GM23338 (cell line): ENCODE results near the gene ETFB. TPM values are rescaled to one million over a fixed set of nuclear protein-coding genes. Genes with fewer than 3 reads are reported as not detected.
A peak's percentile ranks its signal among the peaks of the same experiment; 100 is the strongest.

ENCODE experiments used
- ATAC-seq: fragments of 200-7000 bp; cut with Tn5 transposase; 3 replicates; pipeline ENCODE4 v1.9.1; 2020
- DNase-seq: peaks from one replicate; pipeline ENCODE4 v3.0.0-alpha.2; 2015; ENCODE audit warnings: low spot score
- H2AFZ ChIP-seq: fragments of 200-600 bp; sonication (generic); 2 replicates; pipeline ENCODE4 v1.8.0; 2016; ENCODE audit warnings: antibody characterized with exemption, mild to moderate bottlenecking, moderate library complexity
- H3F3A ChIP-seq: fragments of 200-600 bp; sonication (generic); replicated peaks from 2 replicates; pipeline ENCODE4 v1.8.0; 2017; ENCODE audit warnings: antibody characterized with exemption, mixed run types, low read depth
- H3K27ac ChIP-seq: fragments of 200-600 bp; sonication (generic); 2 replicates; pipeline ENCODE4 v1.6.1; 2016; ENCODE audit warnings: low read depth
- H3K27me3 ChIP-seq: fragments of 200-600 bp; sonication (generic); 2 replicates; pipeline ENCODE4 v1.8.0; 2016; ENCODE audit warnings: mild to moderate bottlenecking, mixed run types, moderate library complexity; ENCODE audit not compliant: insufficient read depth
- H3K36me3 ChIP-seq: fragments of 200-600 bp; sonication (generic); 2 replicates; pipeline ENCODE4 v1.8.0; 2016; ENCODE audit warnings: mild to moderate bottlenecking; ENCODE audit not compliant: insufficient read depth
- H3K4me1 ChIP-seq: fragments of 200-600 bp; sonication (generic); 2 replicates; pipeline ENCODE4 v1.8.0; 2016; ENCODE audit warnings: mild to moderate bottlenecking, moderate library complexity; ENCODE audit not compliant: insufficient read depth
- H3K4me2 ChIP-seq: fragments of 200-600 bp; sonication (generic); 2 replicates; pipeline ENCODE4 v1.7.1; 2017; ENCODE audit warnings: mixed run types
- H3K4me3 ChIP-seq: fragments of 200-600 bp; sonication (generic); 2 replicates; pipeline ENCODE4 v1.6.1; 2016; ENCODE audit warnings: mixed run types
- H3K79me2 ChIP-seq: fragments of 200-600 bp; sonication (generic); replicated peaks from 2 replicates; pipeline ENCODE4 v1.8.0; 2017; ENCODE audit warnings: mild to moderate bottlenecking; ENCODE audit not compliant: insufficient read depth
- H3K9me2 ChIP-seq: fragments of 200-600 bp; sonication (generic); 2 replicates; pipeline ENCODE4 v1.8.0; 2017; ENCODE audit not compliant: insufficient read depth
- H4K20me1 ChIP-seq: fragments of 200-600 bp; sonication (generic); replicated peaks from 2 replicates; pipeline ENCODE4 v1.8.0; 2017; ENCODE audit warnings: mild to moderate bottlenecking; ENCODE audit not compliant: insufficient read depth
- H3K27ac Mint-ChIP-seq: 2 replicates; pipeline ENCODE4 v1.8.0; 2020; ENCODE audit warnings: inconsistent platforms, mild to moderate bottlenecking, moderate library complexity, mixed read lengths
- H3K27me3 Mint-ChIP-seq: 3 replicates; pipeline ENCODE4 v1.8.0; 2022; ENCODE audit warnings: low read depth, mild to moderate bottlenecking, moderate library complexity, mixed read lengths, inconsistent platforms; ENCODE audit not compliant: insufficient read depth, poor library complexity
- H3K36me3 Mint-ChIP-seq: 3 replicates; pipeline ENCODE4 v1.8.0; 2021; ENCODE audit warnings: low read depth, mild to moderate bottlenecking, inconsistent platforms, moderate library complexity, mixed read lengths
- H3K4me1 Mint-ChIP-seq: 3 replicates; pipeline ENCODE4 v1.8.0; 2020; ENCODE audit warnings: mild to moderate bottlenecking, inconsistent platforms, mixed read lengths
- H3K4me3 Mint-ChIP-seq: 3 replicates; pipeline ENCODE4 v1.8.0; 2021; ENCODE audit warnings: moderate library complexity, mild to moderate bottlenecking, inconsistent platforms, mixed read lengths
- H3K9me3 Mint-ChIP-seq: 3 replicates; pipeline ENCODE4 v1.8.0; 2020; ENCODE audit warnings: moderate library complexity, mild to moderate bottlenecking, inconsistent platforms, mixed read lengths
- CREB1 ChIP-seq: fragments of 250-450 bp; sonication (Bioruptor Pico); IDR thresholded peaks from 2 replicates; pipeline ENCODE4 v1.5.0; 2020; ENCODE audit warnings: low read depth, mild to moderate bottlenecking, moderate library complexity
- CTCF ChIP-seq, 2 experiments: fragments of 200-600 bp in 1 of 2; sonication (generic) in 1 of 2; conservative IDR thresholded peaks; 2 replicates each; pipeline versions ENCODE4 v1.5.1 to v1.6.1; 2016 to 2017; ENCODE audit warnings: antibody characterized with exemption in 2 of 2, low read depth in 2 of 2, mild to moderate bottlenecking in 2 of 2, moderate library complexity in 1 of 2
- ETS1 ChIP-seq: IDR thresholded peaks from 2 replicates; pipeline ENCODE4 v1.6.1; 2016; ENCODE audit warnings: antibody characterized with exemption
- EZH2 ChIP-seq: fragments of 200-600 bp; sonication (generic); IDR thresholded peaks from one replicate; pipeline ENCODE4 v1.8.0; 2017; ENCODE audit warnings: antibody characterized with exemption, mild to moderate bottlenecking, low read depth; ENCODE audit not compliant: unreplicated experiment
- EZH2phosphoT487 ChIP-seq: fragments of 200-600 bp; sonication (generic); IDR thresholded peaks from one replicate; pipeline ENCODE4 v1.8.1; 2018; ENCODE audit warnings: antibody characterized with exemption; ENCODE audit not compliant: unreplicated experiment
- JUNB ChIP-seq: IDR thresholded peaks from one replicate; pipeline ENCODE4 v1.6.1; 2016; ENCODE audit warnings: antibody characterized with exemption; ENCODE audit not compliant: unreplicated experiment
- NANOG ChIP-seq: IDR thresholded peaks from 2 replicates; pipeline ENCODE4 v1.6.1; 2016; ENCODE audit warnings: antibody characterized with exemption, borderline replicate concordance
- POLR2AphosphoS5 ChIP-seq: IDR thresholded peaks from 2 replicates; pipeline ENCODE4 v1.6.1; 2016; ENCODE audit warnings: antibody characterized with exemption, low read depth
- REST ChIP-seq: IDR thresholded peaks from one replicate; pipeline ENCODE4 v1.6.1; 2018; ENCODE audit warnings: antibody characterized with exemption; ENCODE audit not compliant: unreplicated experiment
- STAT1 ChIP-seq: IDR thresholded peaks from one replicate; pipeline ENCODE4 v1.6.1; 2016; ENCODE audit warnings: antibody characterized with exemption; ENCODE audit not compliant: unreplicated experiment
- ZNF114 ChIP-seq: fragments of 250-450 bp; sonication (Bioruptor Pico); IDR thresholded peaks from 2 replicates; pipeline ENCODE4 v1.5.0; 2020; ENCODE audit warnings: mild to moderate bottlenecking, moderate library complexity
- ZNF331 ChIP-seq: fragments of 250-450 bp; sonication (Bioruptor Pico); IDR thresholded peaks from 2 replicates; pipeline ENCODE4 v1.5.0; 2020; ENCODE audit warnings: low read depth, mild to moderate bottlenecking, moderate library complexity
- polyA plus RNA-seq: library from polyadenylated mRNA; unstranded; fragments of >200 nt; fragmentation: Nextera tagmentation; extraction: Ambion mirVana; gene quantifications from 2 replicates; pipeline ENCODE4 v1.2.1, GENCODE V29; 2016
- total RNA-seq: library from RNA; depleted of rRNA; stranded (reverse); fragments of >200 nt; shearing (Covaris generic); gene quantifications from 2 replicates; pipeline ENCODE4 v1.2.3, GENCODE V29; 2014
- TF ChIP-seq, protein P1 (sequence below): fragments of 250-450 bp; sonication (Bioruptor Pico); IDR thresholded peaks from 2 replicates; pipeline ENCODE4 v1.5.0; 2020; ENCODE audit warnings: mild to moderate bottlenecking, moderate library complexity

Gene ETFB
- total and polyA plus RNA-seq, 2 experiments from 2014 or later = 37.3 to 63.4 TPM

- H3K27ac ChIP-seq = peak overlapping the region; percentile 71
- Mint-ChIP-seq H3K4me3 (peak overlapping the region; percentile 88), H3K36me3 (peaks cover 7% of the 10 kb centered on the region), H3K4me1 (peaks cover 28% of the 10 kb centered on the region), H3K27ac (peak overlapping the region; percentile 96), H3K9me3 (no peaks in the 10 kb centered on the region), H3K27me3 (peaks cover 24% of the 10 kb centered on the region)
- ATAC-seq (peak; percentile 77), DNase-seq (peak; percentile 99)
- no peaks in the 10 kb centered on the region for H3K36me3 ChIP-seq
- no peaks in the 10 kb centered on the region for H3K79me2 ChIP-seq
- peak overlapping the region; percentile 77 for H2AFZ ChIP-seq
- H3K4me3 ChIP-seq = peak overlapping the region; percentile 62
- peak overlapping the region; percentile 88 for H3K4me2 ChIP-seq
- H3K27me3 ChIP-seq = peaks cover 16% of the 10 kb centered on the region
- peaks cover 24% of the 10 kb centered on the region for H3K4me1 ChIP-seq
- no peaks in the 10 kb centered on the region for H3F3A ChIP-seq
- H3K9me2 ChIP-seq = no peaks in the 10 kb centered on the region
- TF ChIP-seq EZH2 = no peak
- peak; percentile 19; the same call in 1 of the 2 replicates for TF ChIP-seq ETS1
- TF ChIP-seq NANOG = no peak
- no peak for TF ChIP-seq JUNB
- TF ChIP-seq STAT1 = no peak
- peak; percentile 22 for TF ChIP-seq REST
- TF ChIP-seq EZH2phosphoT487 = no peak
- peak; percentile 74 for TF ChIP-seq POLR2AphosphoS5
- no peak for TF ChIP-seq ZNF331
- peak; percentile 41; the same call in 1 of the 2 replicates for TF ChIP-seq CREB1
- no peak for TF ChIP-seq ZNF114
- peak in 1 of 2 experiments; percentile 36; a peak in 2 of 4 replicates for TF ChIP-seq CTCF (conservative IDR thresholded peaks at IDR 0.05; ENCODE audit: low read depth in 2 of 2)
- TF ChIP-seq, protein P1, sequence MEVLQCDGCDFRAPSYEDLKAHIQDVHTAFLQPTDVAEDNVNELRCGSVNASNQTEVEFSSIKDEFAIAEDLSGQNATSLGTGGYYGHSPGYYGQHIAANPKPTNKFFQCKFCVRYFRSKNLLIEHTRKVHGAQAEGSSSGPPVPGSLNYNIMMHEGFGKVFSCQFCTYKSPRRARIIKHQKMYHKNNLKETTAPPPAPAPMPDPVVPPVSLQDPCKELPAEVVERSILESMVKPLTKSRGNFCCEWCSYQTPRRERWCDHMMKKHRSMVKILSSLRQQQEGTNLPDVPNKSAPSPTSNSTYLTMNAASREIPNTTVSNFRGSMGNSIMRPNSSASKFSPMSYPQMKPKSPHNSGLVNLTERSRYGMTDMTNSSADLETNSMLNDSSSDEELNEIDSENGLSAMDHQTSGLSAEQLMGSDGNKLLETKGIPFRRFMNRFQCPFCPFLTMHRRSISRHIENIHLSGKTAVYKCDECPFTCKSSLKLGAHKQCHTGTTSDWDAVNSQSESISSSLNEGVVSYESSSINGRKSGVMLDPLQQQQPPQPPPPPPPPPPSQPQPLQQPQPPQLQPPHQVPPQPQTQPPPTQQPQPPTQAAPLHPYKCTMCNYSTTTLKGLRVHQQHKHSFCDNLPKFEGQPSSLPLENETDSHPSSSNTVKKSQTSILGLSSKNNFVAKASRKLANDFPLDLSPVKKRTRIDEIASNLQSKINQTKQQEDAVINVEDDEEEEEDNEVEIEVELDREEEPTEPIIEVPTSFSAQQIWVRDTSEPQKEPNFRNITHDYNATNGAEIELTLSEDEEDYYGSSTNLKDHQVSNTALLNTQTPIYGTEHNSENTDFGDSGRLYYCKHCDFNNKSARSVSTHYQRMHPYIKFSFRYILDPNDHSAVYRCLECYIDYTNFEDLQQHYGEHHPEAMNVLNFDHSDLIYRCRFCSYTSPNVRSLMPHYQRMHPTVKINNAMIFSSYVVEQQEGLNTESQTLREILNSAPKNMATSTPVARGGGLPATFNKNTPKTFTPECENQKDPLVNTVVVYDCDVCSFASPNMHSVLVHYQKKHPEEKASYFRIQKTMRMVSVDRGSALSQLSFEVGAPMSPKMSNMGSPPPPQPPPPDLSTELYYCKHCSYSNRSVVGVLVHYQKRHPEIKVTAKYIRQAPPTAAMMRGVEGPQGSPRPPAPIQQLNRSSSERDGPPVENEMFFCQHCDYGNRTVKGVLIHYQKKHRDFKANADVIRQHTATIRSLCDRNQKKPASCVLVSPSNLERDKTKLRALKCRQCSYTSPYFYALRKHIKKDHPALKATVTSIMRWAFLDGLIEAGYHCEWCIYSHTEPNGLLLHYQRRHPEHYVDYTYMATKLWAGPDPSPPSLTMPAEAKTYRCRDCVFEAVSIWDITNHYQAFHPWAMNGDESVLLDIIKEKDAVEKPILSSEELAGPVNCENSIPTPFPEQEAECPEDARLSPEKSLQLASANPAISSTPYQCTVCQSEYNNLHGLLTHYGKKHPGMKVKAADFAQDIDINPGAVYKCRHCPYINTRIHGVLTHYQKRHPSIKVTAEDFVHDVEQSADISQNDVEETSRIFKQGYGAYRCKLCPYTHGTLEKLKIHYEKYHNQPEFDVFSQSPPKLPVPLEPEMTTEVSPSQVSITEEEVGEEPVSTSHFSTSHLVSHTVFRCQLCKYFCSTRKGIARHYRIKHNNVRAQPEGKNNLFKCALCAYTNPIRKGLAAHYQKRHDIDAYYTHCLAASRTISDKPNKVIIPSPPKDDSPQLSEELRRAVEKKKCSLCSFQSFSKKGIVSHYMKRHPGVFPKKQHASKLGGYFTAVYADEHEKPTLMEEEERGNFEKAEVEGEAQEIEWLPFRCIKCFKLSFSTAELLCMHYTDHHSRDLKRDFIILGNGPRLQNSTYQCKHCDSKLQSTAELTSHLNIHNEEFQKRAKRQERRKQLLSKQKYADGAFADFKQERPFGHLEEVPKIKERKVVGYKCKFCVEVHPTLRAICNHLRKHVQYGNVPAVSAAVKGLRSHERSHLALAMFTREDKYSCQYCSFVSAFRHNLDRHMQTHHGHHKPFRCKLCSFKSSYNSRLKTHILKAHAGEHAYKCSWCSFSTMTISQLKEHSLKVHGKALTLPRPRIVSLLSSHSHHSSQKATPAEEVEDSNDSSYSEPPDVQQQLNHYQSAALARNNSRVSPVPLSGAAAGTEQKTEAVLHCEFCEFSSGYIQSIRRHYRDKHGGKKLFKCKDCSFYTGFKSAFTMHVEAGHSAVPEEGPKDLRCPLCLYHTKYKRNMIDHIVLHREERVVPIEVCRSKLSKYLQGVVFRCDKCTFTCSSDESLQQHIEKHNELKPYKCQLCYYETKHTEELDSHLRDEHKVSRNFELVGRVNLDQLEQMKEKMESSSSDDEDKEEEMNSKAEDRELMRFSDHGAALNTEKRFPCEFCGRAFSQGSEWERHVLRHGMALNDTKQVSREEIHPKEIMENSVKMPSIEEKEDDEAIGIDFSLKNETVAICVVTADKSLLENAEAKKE (CRISPR knock-in tag) = no peak
- no peaks in the 10 kb centered on the region for H4K20me1 ChIP-seq
Measured at GRCh38 chr19:51339687-51340656, 26.2 kb downstream of the ETFB start.
